GM21529 (cell line): ENCODE results near the gene RUNX2.

Experiments
- ATAC-seq: cut with Tn5 transposase; IDR thresholded peaks from one replicate; pipeline ENCODE4 v1.9.1; 2021; ENCODE audit not compliant: unreplicated experiment

RUNX2 gene

GRCh38 chr6:45479834-45480751, 152.0 kb downstream of the RUNX2 start:
- peak; percentile 89 for ATAC-seq

DNA sequence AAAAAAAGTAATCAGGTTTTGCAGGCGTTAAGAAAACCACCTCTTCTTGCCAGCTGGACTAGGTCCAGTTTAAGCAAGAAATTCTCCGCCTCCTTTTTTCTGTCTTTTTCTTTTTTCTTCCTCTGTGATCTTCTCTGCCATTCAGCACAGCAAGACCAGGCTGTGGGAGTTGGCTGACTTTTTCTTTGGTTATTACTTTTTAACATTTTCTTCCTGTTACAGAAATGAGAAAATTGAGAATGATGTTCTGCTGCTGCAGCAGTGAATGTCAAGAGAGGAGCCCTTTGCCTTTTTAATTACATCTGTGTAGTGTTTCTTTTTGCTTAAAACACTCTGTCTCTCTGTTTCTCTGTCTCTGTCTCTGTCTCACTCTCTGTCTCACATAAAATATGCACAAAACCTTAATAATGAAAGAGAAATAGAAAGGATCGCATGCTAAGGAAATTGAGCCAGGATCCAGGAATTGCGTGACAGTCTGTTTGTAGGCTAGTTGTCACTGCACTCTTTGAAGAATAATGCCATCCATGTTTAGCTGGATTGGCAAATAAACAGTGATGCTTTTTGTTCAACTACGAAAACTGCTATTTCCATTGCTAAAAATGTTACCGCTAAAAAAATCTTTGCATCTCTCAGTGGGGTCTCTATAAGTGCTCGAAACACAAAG, 152.8 kb downstream of the RUNX2 start:
- no peak for ATAC-seq

DNA sequence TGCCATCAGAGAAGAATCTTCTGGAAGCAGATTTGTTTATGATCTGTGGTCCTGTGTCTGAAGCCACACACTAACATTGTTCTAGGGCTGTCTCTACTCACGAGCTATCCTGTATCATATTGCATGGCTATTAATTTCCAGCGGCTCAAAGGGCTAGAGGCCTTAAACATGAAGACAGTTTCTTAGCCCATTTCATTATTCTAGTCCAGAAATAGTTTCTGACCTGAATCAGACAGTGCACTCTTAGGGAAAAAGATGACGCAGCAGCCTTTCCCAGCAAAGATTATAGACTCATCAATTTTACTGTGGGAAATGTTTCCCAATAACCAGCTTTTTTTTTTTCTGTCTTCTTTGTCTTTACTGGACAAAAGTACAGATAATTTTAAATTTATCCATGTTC, 154.9 kb downstream of the RUNX2 start:
- ATAC-seq: no peak

DNA sequence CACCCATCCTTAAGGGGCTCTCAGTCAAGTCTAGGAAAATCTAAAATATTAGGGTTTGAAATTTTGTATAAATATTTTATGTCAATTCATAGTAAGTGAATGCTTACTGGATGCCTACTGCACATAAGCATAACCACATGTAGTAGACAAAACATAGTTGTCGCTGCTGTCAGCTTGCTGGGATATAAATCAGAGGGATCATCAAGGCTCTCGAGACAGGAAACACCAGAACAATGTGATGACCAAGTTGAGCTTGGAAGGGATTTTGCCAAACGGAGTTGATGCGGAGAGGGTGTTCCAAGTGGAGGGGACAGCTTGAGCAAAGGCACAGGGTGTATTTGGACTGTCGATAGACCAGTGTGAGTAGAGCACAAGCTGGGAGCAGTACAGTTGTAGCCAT, 155.4 kb downstream of the RUNX2 start:
- ATAC-seq: no peak

DNA sequence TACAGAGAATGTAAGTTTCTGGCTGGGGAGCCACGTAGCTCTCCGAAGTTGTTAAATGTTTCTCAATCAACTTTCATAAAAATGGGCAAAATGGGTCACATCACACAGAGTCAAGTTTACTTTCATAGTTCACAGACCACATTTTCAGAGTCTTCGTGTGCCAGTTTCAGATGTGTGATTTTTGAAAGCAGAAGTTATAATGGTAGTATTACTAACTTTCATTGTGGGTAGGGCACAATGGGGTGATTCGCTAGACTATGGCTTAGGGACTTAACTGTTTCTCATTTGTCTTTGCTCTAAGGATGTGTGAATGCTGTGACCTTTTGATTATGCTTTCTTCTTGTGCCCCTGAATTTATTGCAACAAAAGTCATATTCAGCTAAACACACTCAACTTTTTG, 158.6 kb downstream of the RUNX2 start:
- ATAC-seq: no peak

GRCh38 chr6:45487645-45488044, 159.5 kb downstream of the RUNX2 start:
- no peak for ATAC-seq

GRCh38 chr6:45488269-45488668, 160.1 kb downstream of the RUNX2 start:
- ATAC-seq: no peak

- no peak for ATAC-seq
These were observed 160.8 kb downstream of the RUNX2 start for GRCh38 chr6:45488889-45489288.

- ATAC-seq: no peak
These were observed 163.1 kb downstream of the RUNX2 start for GRCh38 chr6:45491048-45491735.

DNA sequence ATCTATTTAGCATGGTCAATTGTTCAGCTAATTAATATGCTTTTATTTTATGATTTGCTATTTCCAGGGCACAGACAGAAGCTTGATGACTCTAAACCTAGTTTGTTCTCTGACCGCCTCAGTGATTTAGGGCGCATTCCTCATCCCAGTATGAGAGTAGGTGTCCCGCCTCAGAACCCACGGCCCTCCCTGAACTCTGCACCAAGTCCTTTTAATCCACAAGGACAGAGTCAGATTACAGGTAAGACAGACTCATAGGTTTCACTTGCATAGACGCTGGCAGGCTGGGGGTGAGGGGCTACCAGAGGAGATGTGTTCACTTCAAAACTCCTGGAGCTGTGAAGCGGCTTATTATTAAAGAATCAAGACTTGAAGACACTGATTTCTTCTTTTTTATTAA, 163.7 kb downstream of the RUNX2 start:
- ATAC-seq: no peak

- ATAC-seq: no peak
These were observed 165.6 kb downstream of the RUNX2 start for GRCh38 chr6:45493761-45494160.

DNA sequence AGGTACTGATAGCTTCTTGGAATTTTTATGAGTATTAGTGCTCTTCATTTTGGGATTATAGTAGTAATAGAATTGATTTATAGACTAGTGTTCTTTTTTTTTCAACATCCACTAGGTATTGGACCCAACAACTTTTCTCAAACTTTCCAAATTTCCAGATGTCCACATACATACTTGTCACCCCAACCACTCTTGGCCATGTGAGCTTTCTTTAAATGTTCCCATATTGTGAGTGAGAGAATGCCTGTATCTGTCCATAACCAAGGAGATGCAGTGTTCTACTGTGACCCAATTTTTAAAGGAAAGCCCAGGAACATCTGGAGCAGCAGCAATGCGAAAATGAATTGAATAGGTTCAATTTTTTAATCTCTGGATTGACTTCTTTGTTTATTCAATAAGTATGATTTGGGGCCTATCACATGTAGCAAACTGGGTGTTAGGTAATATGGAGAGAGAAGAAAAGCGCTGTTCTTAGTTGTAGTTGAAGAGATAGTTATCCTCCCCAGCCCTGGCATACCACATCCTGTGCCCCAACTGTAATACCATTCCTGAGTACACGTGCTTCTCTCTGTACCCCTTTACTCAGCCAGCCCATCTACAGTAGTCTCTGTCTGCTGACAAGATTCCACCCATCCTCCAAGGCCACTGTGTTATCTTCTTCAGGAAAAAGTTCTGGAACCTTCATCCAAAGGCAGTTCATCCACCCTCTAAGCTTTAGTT, 166.4 kb downstream of the RUNX2 start:
- no peak for ATAC-seq

DNA sequence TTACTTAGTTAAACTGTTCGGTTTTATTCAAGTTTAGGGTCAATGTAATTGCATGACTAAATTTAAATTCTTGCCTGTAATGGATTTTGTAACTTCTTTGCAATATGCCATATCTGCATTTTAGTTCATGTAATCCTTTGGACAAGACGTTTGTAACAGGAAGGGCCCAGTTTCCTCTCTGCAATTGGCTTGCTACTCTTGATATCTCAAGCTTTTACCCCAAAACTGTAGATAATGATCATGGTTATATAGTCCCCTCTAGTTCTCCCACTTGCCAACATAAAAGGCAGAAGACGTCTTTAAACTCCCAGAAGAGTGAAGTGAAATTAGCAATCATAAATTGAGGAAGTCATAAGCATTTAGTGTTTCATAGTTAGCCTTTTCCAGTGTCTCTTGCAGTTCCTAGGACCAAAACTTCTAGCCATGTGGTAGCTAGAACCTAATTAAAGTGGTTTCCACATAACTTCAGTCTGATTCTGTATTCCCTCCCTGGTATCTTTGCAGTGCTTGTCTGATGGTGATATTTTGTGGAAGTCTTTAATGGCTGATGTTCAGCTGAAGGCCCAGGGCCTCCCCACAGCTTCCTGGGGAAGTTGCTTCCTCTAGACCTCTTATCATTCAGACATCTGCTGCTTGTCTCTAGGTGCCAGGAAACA, 167.4 kb downstream of the RUNX2 start:
- ATAC-seq: no peak

DNA sequence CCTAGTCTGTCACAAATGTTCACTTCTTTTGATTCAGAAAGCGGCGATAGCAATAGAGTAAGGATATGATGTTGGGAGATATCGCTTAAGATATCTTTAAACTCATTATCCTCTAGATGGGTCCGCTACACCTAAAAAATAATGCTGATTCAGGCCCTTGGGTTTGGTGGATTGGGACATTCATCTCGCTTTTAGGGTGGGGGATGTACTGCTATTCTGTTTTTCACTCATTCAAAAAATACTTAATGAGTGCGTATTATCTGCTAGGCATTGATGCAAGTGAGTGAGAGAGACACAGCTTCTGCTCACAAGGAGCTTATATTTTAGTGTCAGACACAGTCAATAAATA, 167.9 kb downstream of the RUNX2 start:
- no peak for ATAC-seq

DNA sequence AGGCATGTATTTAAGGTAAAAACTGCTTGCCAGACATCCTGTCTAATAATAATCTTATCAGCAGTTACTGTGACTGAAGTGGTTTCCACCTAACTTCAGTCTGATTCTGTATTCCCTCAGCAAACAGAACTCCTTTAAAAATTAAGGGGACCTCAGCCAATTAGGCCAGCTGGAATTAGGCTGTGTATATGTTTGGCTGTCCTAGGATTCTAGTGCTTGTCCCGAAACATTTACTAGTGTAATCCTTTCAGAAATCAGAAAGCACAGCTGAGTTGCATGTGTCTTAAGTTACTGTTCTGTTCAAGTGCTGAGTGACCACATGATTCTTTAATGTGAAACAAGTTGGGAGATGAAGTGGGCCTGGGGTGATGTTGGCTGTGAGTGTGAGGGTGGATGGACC, 170.5 kb downstream of the RUNX2 start:
- no peak for ATAC-seq

DNA sequence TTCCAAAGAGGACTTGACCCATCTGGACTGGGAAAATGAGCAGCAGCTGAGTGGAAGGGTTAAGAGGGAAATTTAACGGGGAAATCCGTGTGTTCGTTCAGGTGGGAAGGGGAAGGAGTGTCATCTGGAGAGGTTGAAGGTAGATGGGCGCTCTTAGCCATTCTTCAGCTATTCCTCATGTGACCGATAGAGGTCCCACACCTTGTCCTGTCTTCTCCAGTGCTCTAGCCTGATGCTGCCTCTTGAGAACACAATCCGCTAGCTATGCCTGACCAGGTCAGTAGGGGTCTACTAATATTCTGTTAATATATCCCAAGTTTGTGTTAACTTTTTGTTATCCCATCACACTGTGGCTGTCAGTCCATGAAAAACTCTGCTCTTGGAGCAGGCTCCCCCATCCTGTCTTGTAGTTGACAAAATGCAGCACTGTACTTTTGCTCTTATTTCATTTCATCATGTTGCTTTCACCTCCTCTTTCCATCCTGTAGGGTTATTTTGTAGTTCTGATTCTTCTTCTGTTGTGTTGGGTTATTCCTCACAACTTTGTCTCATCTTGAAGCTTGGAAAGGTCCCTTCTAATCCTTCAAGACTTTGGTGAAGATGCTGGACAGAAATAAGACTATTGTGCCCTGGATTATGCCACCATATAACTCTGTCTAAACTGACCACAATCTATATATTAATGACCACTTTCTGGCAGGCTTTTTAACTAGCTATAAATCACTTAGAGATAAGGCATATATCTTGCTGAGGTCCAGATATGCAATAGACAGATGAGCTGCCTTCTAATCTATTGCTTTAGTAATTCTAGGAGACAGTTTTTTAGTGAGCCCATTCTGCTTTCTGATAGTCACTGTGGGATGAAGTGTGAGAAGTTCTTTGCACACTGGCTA, 173.0 kb downstream of the RUNX2 start:
- ATAC-seq: peak; percentile 62

GRCh38 chr6:45502456-45502855, 174.3 kb downstream of the RUNX2 start:
- ATAC-seq: no peak

GRCh38 chr6:45504947-45505346, 176.8 kb downstream of the RUNX2 start:
- no peak for ATAC-seq

- ATAC-seq: no peak
These were observed 177.3 kb downstream of the RUNX2 start for GRCh38 chr6:45505470-45505869.

GRCh38 chr6:45507186-45507585, 179.1 kb downstream of the RUNX2 start:
- ATAC-seq: no peak
